GM23338 (cell line): ENCODE data around the gene DNAH17. TPM values are rescaled to one million over a fixed set of nuclear protein-coding genes. Genes with fewer than 3 reads are reported as not detected.

Experiments used
- ATAC-seq: fragments of 200-7000 bp; cut with Tn5 transposase; 3 replicates; pipeline ENCODE4 v1.9.1; 2020
- DNase-seq: peaks from one replicate; pipeline ENCODE4 v3.0.0-alpha.2; 2015; ENCODE audit warnings: low spot score
- H2AFZ ChIP-seq: fragments of 200-600 bp; sonication (generic); 2 replicates; pipeline ENCODE4 v1.8.0; 2016; ENCODE audit warnings: antibody characterized with exemption, mild to moderate bottlenecking, moderate library complexity
- H3F3A ChIP-seq: fragments of 200-600 bp; sonication (generic); replicated peaks from 2 replicates; pipeline ENCODE4 v1.8.0; 2017; ENCODE audit warnings: antibody characterized with exemption, mixed run types, low read depth
- H3K27ac ChIP-seq: fragments of 200-600 bp; sonication (generic); 2 replicates; pipeline ENCODE4 v1.6.1; 2016; ENCODE audit warnings: low read depth
- H3K27me3 ChIP-seq: fragments of 200-600 bp; sonication (generic); 2 replicates; pipeline ENCODE4 v1.8.0; 2016; ENCODE audit warnings: mild to moderate bottlenecking, mixed run types, moderate library complexity; ENCODE audit not compliant: insufficient read depth
- H3K36me3 ChIP-seq: fragments of 200-600 bp; sonication (generic); 2 replicates; pipeline ENCODE4 v1.8.0; 2016; ENCODE audit warnings: mild to moderate bottlenecking; ENCODE audit not compliant: insufficient read depth
- H3K4me1 ChIP-seq: fragments of 200-600 bp; sonication (generic); 2 replicates; pipeline ENCODE4 v1.8.0; 2016; ENCODE audit warnings: mild to moderate bottlenecking, moderate library complexity; ENCODE audit not compliant: insufficient read depth
- H3K4me2 ChIP-seq: fragments of 200-600 bp; sonication (generic); 2 replicates; pipeline ENCODE4 v1.7.1; 2017; ENCODE audit warnings: mixed run types
- H3K4me3 ChIP-seq: fragments of 200-600 bp; sonication (generic); 2 replicates; pipeline ENCODE4 v1.6.1; 2016; ENCODE audit warnings: mixed run types
- H3K79me2 ChIP-seq: fragments of 200-600 bp; sonication (generic); replicated peaks from 2 replicates; pipeline ENCODE4 v1.8.0; 2017; ENCODE audit warnings: mild to moderate bottlenecking; ENCODE audit not compliant: insufficient read depth
- H3K9me2 ChIP-seq: fragments of 200-600 bp; sonication (generic); 2 replicates; pipeline ENCODE4 v1.8.0; 2017; ENCODE audit not compliant: insufficient read depth
- H4K20me1 ChIP-seq: fragments of 200-600 bp; sonication (generic); replicated peaks from 2 replicates; pipeline ENCODE4 v1.8.0; 2017; ENCODE audit warnings: mild to moderate bottlenecking; ENCODE audit not compliant: insufficient read depth
- H3K27ac Mint-ChIP-seq: 2 replicates; pipeline ENCODE4 v1.8.0; 2020; ENCODE audit warnings: inconsistent platforms, mild to moderate bottlenecking, moderate library complexity, mixed read lengths
- H3K27me3 Mint-ChIP-seq: 3 replicates; pipeline ENCODE4 v1.8.0; 2022; ENCODE audit warnings: low read depth, mild to moderate bottlenecking, moderate library complexity, mixed read lengths, inconsistent platforms; ENCODE audit not compliant: insufficient read depth, poor library complexity
- H3K36me3 Mint-ChIP-seq: 3 replicates; pipeline ENCODE4 v1.8.0; 2021; ENCODE audit warnings: low read depth, mild to moderate bottlenecking, inconsistent platforms, moderate library complexity, mixed read lengths
- H3K4me1 Mint-ChIP-seq: 3 replicates; pipeline ENCODE4 v1.8.0; 2020; ENCODE audit warnings: mild to moderate bottlenecking, inconsistent platforms, mixed read lengths
- H3K4me3 Mint-ChIP-seq: 3 replicates; pipeline ENCODE4 v1.8.0; 2021; ENCODE audit warnings: moderate library complexity, mild to moderate bottlenecking, inconsistent platforms, mixed read lengths
- H3K9me3 Mint-ChIP-seq: 3 replicates; pipeline ENCODE4 v1.8.0; 2020; ENCODE audit warnings: moderate library complexity, mild to moderate bottlenecking, inconsistent platforms, mixed read lengths
- CREB1 ChIP-seq: fragments of 250-450 bp; sonication (Bioruptor Pico); IDR thresholded peaks from 2 replicates; pipeline ENCODE4 v1.5.0; 2020; ENCODE audit warnings: low read depth, mild to moderate bottlenecking, moderate library complexity
- EZH2 ChIP-seq: fragments of 200-600 bp; sonication (generic); IDR thresholded peaks from one replicate; pipeline ENCODE4 v1.8.0; 2017; ENCODE audit warnings: antibody characterized with exemption, mild to moderate bottlenecking, low read depth; ENCODE audit not compliant: unreplicated experiment
- JUNB ChIP-seq: IDR thresholded peaks from one replicate; pipeline ENCODE4 v1.6.1; 2016; ENCODE audit warnings: antibody characterized with exemption; ENCODE audit not compliant: unreplicated experiment
- NANOG ChIP-seq: IDR thresholded peaks from 2 replicates; pipeline ENCODE4 v1.6.1; 2016; ENCODE audit warnings: antibody characterized with exemption, borderline replicate concordance
- STAT1 ChIP-seq: IDR thresholded peaks from one replicate; pipeline ENCODE4 v1.6.1; 2016; ENCODE audit warnings: antibody characterized with exemption; ENCODE audit not compliant: unreplicated experiment
- ZNF114 ChIP-seq: fragments of 250-450 bp; sonication (Bioruptor Pico); IDR thresholded peaks from 2 replicates; pipeline ENCODE4 v1.5.0; 2020; ENCODE audit warnings: mild to moderate bottlenecking, moderate library complexity
- polyA plus RNA-seq: library from polyadenylated mRNA; unstranded; fragments of >200 nt; fragmentation: Nextera tagmentation; extraction: Ambion mirVana; gene quantifications from 2 replicates; pipeline ENCODE4 v1.2.1, GENCODE V29; 2016
- total RNA-seq: library from RNA; depleted of rRNA; stranded (reverse); fragments of >200 nt; shearing (Covaris generic); gene quantifications from 2 replicates; pipeline ENCODE4 v1.2.3, GENCODE V29; 2014
- TF ChIP-seq, protein P1 (sequence below): IDR thresholded peaks from one replicate; pipeline ENCODE4 v1.6.1; 2018; ENCODE audit warnings: antibody characterized with exemption; ENCODE audit not compliant: unreplicated experiment
- TF ChIP-seq, protein P2 (sequence below): fragments of 250-450 bp; sonication (Bioruptor Pico); IDR thresholded peaks from 2 replicates; pipeline ENCODE4 v1.5.0; 2020; ENCODE audit warnings: mild to moderate bottlenecking, moderate library complexity
- TF ChIP-seq, protein P3 (sequence below), 2 experiments: fragments of 200-600 bp in 1 of 2; sonication (generic) in 1 of 2; conservative IDR thresholded peaks; 2 replicates each; pipeline versions ENCODE4 v1.5.1 to v1.6.1; 2016 to 2017; ENCODE audit warnings: antibody characterized with exemption in 2 of 2, low read depth in 2 of 2, mild to moderate bottlenecking in 2 of 2, moderate library complexity in 1 of 2

DNAH17 gene
- total and polyA plus RNA-seq, 2 experiments from 2014 or later, result 0.59 to 2.0 TPM

DNA sequence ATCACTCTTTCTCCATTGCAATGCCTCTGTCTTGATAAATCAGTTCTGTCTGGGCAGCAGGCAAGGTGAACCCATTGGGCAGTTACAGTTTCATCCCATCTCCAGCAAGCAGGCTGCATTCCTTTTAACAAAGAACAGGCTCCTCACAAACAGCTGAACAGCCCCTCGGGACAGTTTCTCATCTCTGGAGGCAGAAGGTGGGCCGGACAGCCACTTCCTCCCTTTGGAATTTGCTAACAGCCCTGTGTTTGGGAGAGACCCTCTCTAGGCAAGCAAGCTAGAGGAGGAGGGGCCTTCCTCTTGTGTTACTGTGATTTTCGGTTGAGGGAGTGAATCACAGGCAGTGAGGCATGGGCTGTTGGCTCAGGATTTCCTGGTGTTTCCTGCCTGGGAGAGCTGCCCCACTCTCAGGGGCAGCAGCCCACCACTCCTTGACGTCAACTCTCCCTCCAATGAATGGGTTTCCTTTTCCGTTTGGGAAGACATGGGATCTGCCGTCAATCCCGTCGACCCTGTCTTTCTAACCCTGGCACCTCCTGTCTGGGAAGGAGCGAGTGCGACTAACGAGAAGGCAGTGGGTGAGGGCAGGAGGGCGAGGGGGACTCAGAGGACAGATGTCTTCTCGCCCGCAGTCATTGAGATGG lies 202.4 kb downstream of the DNAH17 start:
- Histone ChIP-seq H3K9me2 (no peaks in the 10 kb centered on the region), H3K27me3 (no peaks in the 10 kb centered on the region), H3K36me3 (no peaks in the 10 kb centered on the region), H3K4me1 (peaks cover 53% of the 10 kb centered on the region), H3K4me3 (0 out of 2 replicates have a peak overlapping the region, but pooled peaks have one; percentile 24), H3F3A (peaks cover 39% of the 10 kb centered on the region), H2AFZ (peak overlapping the region; percentile 9), H4K20me1 (peaks cover 9% of the 10 kb centered on the region; the same call in 1 of the 2 replicates), H3K79me2 (peaks cover 12% of the 10 kb centered on the region), H3K4me2 (peak overlapping the region; percentile 4), H3K27ac (peak overlapping the region; percentile 84)
- TF ChIP-seq EZH2, result no peak
- H3K36me3 Mint-ChIP-seq, result peaks cover 4% of the 10 kb centered on the region; the same call in 1 of the 3 replicates
- peak; percentile 71 for ATAC-seq
- H3K9me3 Mint-ChIP-seq, result no peaks in the 10 kb centered on the region
- peaks cover 24% of the 10 kb centered on the region for H3K27me3 Mint-ChIP-seq
- peaks cover 61% of the 10 kb centered on the region for H3K4me1 Mint-ChIP-seq
- H3K27ac Mint-ChIP-seq, result peak overlapping the region; percentile 98
- DNase-seq, result peak; percentile 84
- H3K4me3 Mint-ChIP-seq, result peak overlapping the region; percentile 58

DNA sequence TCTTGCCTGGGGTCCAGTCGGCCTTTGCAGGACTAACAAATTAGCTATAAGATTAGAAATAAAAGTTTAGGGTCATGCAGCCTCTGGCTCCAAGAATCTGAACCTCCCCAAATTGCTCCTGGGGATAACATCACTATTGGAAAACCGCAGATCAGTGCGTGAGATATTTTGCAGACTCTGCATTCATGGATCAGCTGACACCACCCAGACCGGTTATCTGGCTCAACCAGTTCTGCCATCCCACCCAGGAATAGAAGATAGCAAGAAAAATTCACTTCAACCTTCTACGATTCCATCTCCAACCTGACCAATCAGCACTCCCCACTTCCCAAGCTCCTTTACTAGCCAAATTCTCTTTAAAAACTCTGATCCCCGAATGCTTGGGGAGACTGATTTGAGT lies 203.0 kb downstream of the DNAH17 start:
- H3K9me3 Mint-ChIP-seq, result no peaks in the 10 kb centered on the region
- peak overlapping the region; percentile 4; the same call in 1 of the 2 replicates for H3K4me2 ChIP-seq
- peaks cover 43% of the 10 kb centered on the region for H3F3A ChIP-seq
- H4K20me1 ChIP-seq, result peaks cover 4% of the 10 kb centered on the region; the same call in 1 of the 2 replicates
- no peaks in the 10 kb centered on the region for H3K36me3 ChIP-seq
- peaks cover 64% of the 10 kb centered on the region for H3K4me1 Mint-ChIP-seq
- H2AFZ ChIP-seq, result peak overlapping the region; percentile 9; the same call in 1 of the 2 replicates
- peak overlapping the region; percentile 58; the same call in 2 of the 3 replicates for H3K4me3 Mint-ChIP-seq
- peak overlapping the region; percentile 84 for H3K27ac ChIP-seq
- peaks cover 3% of the 10 kb centered on the region; the same call in 1 of the 3 replicates for H3K36me3 Mint-ChIP-seq
- ATAC-seq (no peak), DNase-seq (no peak)
- H3K27me3 Mint-ChIP-seq, result peaks cover 22% of the 10 kb centered on the region
- H3K27me3 ChIP-seq, result no peaks in the 10 kb centered on the region
- H3K9me2 ChIP-seq, result no peaks in the 10 kb centered on the region
- H3K79me2 ChIP-seq, result peaks cover 6% of the 10 kb centered on the region
- peak overlapping the region; percentile 17; the same call in 1 of the 2 replicates for H3K4me3 ChIP-seq
- peak overlapping the region; percentile 98 for H3K27ac Mint-ChIP-seq
- H3K4me1 ChIP-seq, result peaks cover 53% of the 10 kb centered on the region
- TF ChIP-seq ZNF114 (CRISPR knock-in tag), result no peak
- TF ChIP-seq JUNB, result no peak
- TF ChIP-seq STAT1, result no peak
- no peak for TF ChIP-seq NANOG
- no peak for TF ChIP-seq EZH2
- TF ChIP-seq, protein P1, sequence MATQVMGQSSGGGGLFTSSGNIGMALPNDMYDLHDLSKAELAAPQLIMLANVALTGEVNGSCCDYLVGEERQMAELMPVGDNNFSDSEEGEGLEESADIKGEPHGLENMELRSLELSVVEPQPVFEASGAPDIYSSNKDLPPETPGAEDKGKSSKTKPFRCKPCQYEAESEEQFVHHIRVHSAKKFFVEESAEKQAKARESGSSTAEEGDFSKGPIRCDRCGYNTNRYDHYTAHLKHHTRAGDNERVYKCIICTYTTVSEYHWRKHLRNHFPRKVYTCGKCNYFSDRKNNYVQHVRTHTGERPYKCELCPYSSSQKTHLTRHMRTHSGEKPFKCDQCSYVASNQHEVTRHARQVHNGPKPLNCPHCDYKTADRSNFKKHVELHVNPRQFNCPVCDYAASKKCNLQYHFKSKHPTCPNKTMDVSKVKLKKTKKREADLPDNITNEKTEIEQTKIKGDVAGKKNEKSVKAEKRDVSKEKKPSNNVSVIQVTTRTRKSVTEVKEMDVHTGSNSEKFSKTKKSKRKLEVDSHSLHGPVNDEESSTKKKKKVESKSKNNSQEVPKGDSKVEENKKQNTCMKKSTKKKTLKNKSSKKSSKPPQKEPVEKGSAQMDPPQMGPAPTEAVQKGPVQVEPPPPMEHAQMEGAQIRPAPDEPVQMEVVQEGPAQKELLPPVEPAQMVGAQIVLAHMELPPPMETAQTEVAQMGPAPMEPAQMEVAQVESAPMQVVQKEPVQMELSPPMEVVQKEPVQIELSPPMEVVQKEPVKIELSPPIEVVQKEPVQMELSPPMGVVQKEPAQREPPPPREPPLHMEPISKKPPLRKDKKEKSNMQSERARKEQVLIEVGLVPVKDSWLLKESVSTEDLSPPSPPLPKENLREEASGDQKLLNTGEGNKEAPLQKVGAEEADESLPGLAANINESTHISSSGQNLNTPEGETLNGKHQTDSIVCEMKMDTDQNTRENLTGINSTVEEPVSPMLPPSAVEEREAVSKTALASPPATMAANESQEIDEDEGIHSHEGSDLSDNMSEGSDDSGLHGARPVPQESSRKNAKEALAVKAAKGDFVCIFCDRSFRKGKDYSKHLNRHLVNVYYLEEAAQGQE, result no peak
- TF ChIP-seq, protein P2, sequence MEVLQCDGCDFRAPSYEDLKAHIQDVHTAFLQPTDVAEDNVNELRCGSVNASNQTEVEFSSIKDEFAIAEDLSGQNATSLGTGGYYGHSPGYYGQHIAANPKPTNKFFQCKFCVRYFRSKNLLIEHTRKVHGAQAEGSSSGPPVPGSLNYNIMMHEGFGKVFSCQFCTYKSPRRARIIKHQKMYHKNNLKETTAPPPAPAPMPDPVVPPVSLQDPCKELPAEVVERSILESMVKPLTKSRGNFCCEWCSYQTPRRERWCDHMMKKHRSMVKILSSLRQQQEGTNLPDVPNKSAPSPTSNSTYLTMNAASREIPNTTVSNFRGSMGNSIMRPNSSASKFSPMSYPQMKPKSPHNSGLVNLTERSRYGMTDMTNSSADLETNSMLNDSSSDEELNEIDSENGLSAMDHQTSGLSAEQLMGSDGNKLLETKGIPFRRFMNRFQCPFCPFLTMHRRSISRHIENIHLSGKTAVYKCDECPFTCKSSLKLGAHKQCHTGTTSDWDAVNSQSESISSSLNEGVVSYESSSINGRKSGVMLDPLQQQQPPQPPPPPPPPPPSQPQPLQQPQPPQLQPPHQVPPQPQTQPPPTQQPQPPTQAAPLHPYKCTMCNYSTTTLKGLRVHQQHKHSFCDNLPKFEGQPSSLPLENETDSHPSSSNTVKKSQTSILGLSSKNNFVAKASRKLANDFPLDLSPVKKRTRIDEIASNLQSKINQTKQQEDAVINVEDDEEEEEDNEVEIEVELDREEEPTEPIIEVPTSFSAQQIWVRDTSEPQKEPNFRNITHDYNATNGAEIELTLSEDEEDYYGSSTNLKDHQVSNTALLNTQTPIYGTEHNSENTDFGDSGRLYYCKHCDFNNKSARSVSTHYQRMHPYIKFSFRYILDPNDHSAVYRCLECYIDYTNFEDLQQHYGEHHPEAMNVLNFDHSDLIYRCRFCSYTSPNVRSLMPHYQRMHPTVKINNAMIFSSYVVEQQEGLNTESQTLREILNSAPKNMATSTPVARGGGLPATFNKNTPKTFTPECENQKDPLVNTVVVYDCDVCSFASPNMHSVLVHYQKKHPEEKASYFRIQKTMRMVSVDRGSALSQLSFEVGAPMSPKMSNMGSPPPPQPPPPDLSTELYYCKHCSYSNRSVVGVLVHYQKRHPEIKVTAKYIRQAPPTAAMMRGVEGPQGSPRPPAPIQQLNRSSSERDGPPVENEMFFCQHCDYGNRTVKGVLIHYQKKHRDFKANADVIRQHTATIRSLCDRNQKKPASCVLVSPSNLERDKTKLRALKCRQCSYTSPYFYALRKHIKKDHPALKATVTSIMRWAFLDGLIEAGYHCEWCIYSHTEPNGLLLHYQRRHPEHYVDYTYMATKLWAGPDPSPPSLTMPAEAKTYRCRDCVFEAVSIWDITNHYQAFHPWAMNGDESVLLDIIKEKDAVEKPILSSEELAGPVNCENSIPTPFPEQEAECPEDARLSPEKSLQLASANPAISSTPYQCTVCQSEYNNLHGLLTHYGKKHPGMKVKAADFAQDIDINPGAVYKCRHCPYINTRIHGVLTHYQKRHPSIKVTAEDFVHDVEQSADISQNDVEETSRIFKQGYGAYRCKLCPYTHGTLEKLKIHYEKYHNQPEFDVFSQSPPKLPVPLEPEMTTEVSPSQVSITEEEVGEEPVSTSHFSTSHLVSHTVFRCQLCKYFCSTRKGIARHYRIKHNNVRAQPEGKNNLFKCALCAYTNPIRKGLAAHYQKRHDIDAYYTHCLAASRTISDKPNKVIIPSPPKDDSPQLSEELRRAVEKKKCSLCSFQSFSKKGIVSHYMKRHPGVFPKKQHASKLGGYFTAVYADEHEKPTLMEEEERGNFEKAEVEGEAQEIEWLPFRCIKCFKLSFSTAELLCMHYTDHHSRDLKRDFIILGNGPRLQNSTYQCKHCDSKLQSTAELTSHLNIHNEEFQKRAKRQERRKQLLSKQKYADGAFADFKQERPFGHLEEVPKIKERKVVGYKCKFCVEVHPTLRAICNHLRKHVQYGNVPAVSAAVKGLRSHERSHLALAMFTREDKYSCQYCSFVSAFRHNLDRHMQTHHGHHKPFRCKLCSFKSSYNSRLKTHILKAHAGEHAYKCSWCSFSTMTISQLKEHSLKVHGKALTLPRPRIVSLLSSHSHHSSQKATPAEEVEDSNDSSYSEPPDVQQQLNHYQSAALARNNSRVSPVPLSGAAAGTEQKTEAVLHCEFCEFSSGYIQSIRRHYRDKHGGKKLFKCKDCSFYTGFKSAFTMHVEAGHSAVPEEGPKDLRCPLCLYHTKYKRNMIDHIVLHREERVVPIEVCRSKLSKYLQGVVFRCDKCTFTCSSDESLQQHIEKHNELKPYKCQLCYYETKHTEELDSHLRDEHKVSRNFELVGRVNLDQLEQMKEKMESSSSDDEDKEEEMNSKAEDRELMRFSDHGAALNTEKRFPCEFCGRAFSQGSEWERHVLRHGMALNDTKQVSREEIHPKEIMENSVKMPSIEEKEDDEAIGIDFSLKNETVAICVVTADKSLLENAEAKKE, result no peak
- TF ChIP-seq, protein P3, sequence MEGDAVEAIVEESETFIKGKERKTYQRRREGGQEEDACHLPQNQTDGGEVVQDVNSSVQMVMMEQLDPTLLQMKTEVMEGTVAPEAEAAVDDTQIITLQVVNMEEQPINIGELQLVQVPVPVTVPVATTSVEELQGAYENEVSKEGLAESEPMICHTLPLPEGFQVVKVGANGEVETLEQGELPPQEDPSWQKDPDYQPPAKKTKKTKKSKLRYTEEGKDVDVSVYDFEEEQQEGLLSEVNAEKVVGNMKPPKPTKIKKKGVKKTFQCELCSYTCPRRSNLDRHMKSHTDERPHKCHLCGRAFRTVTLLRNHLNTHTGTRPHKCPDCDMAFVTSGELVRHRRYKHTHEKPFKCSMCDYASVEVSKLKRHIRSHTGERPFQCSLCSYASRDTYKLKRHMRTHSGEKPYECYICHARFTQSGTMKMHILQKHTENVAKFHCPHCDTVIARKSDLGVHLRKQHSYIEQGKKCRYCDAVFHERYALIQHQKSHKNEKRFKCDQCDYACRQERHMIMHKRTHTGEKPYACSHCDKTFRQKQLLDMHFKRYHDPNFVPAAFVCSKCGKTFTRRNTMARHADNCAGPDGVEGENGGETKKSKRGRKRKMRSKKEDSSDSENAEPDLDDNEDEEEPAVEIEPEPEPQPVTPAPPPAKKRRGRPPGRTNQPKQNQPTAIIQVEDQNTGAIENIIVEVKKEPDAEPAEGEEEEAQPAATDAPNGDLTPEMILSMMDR (conservative IDR thresholded peaks at IDR 0.05; ENCODE audit: low read depth in 2 of 2), result no peak
- TF ChIP-seq CREB1 (CRISPR knock-in tag), result no peak
